B cell (primary cell): ENCODE results near the gene RETREG1. TPM values are rescaled to one million over a fixed set of nuclear protein-coding genes. Genes with fewer than 3 reads are reported as not detected.

Source experiments
- ATAC-seq: fragments of 200-7000 bp; cut with Tn5 transposase; one replicate; pipeline ENCODE4 v1.10.0; 2021; ENCODE audit warnings: low read depth, mild to moderate bottlenecking, moderate number of reproducible peaks, moderate library complexity
- CTCF ChIA-PET: fragments of 350-600 bp; sonication (Branson Sonifier 250); formaldehyde crosslinking; loops from one replicate; lab custom pipeline; 2021; ENCODE audit warnings: antibody characterized with exemption, inconsistent platforms; lab: Charles Lee
- POLR2A ChIA-PET: fragments of 350-600 bp; sonication (Branson Sonifier 250); formaldehyde crosslinking; loops from one replicate; lab custom pipeline; 2021; ENCODE audit warnings: antibody characterized with exemption; lab: Charles Lee
- DNase-seq: peaks from one replicate; pipeline ENCODE4 v3.0.0; 2013
- H2AFZ ChIP-seq: 2 replicates; pipeline ENCODE4 v1.6.1; 2012; ENCODE audit warnings: mild to moderate bottlenecking, low read depth, low read length; ENCODE audit not compliant: insufficient read depth, poor library complexity, severe bottlenecking
- H3K27ac ChIP-seq, 2 donors: 1 replicate in 1 of 2; 2 replicates in 1 of 2; pipeline ENCODE4 v1.5.1; 2012 to 2013; ENCODE audit warnings: low read length in 2 of 2, mild to moderate bottlenecking in 2 of 2, moderate library complexity in 1 of 2
- H3K27me3 ChIP-seq, 4 experiments: fragments of 200-600 bp in 1 of 4; sonication (generic) in 1 of 4; replicated peaks in 1 of 4; 1 replicate in 2 of 4; 2 replicates in 2 of 4; pipeline versions ENCODE4 v1.6.1 to v1.7.0; 2013 to 2016; ENCODE audit warnings: low read length in 3 of 4, mild to moderate bottlenecking in 2 of 4, mixed read lengths in 1 of 4, moderate library complexity in 1 of 4; ENCODE audit not compliant: insufficient read depth in 4 of 4, control insufficient read depth in 3 of 4; ENCODE audit errors: control extremely low read depth in 1 of 4
- H3K36me3 ChIP-seq, 2 experiments: replicated peaks in 1 of 2; 1 replicate in 1 of 2; 2 replicates in 1 of 2; pipeline versions ENCODE4 v1.6.1 to v1.7.1; 2013; ENCODE audit warnings: low read length in 1 of 2; ENCODE audit not compliant: insufficient read depth in 2 of 2, control insufficient read depth in 1 of 2; ENCODE audit errors: control extremely low read depth in 1 of 2, extremely low read depth in 1 of 2
- H3K4me1 ChIP-seq, 2 donors: fragments of 200-600 bp in 1 of 2; sonication (generic) in 1 of 2; 1 replicate in 1 of 2; 2 replicates in 1 of 2; pipeline versions ENCODE4 v1.5.1 to v1.6.1; 2013 to 2017; ENCODE audit warnings: low read length in 2 of 2; ENCODE audit not compliant: control insufficient read depth in 2 of 2, insufficient read depth in 2 of 2
- H3K4me2 ChIP-seq: replicated peaks from 2 replicates; pipeline ENCODE3; 2012; ENCODE audit warnings: mild to moderate bottlenecking, low read depth, low read length; ENCODE audit not compliant: poor library complexity, severe bottlenecking
- H3K4me3 ChIP-seq, 5 experiments: fragments of 200-600 bp in 1 of 5; sonication (generic) in 1 of 5; 1 replicate in 3 of 5; 2 replicates in 2 of 5; pipeline versions ENCODE4 v1.5.1 to v1.7.0; 2011 to 2016; ENCODE audit warnings: low read length in 4 of 5, mild to moderate bottlenecking in 4 of 5, low read depth in 2 of 5, control low read depth in 1 of 5, moderate library complexity in 1 of 5; ENCODE audit not compliant: insufficient read depth in 1 of 5; ENCODE audit errors: control extremely low read depth in 1 of 5, extremely low read depth in 1 of 5
- H3K79me2 ChIP-seq: fragments of 200-600 bp; sonication (generic); one replicate; pipeline ENCODE4 v1.6.0; 2016; ENCODE audit warnings: low read length; ENCODE audit not compliant: control insufficient read depth, insufficient read depth
- H3K9ac ChIP-seq: fragments of 200-600 bp; sonication (generic); 2 replicates; pipeline ENCODE4 v1.6.1; 2017; ENCODE audit warnings: mild to moderate bottlenecking, low read length, moderate library complexity
- H3K9me3 ChIP-seq, 3 donors: one replicate each; pipeline versions ENCODE4 v1.6.1 to v1.7.1; 2013; ENCODE audit warnings: low read length in 2 of 3; ENCODE audit not compliant: control insufficient read depth in 2 of 3, insufficient read depth in 1 of 3; ENCODE audit errors: control extremely low read depth in 1 of 3
- H4K20me1 ChIP-seq: 2 replicates; pipeline ENCODE4 v1.6.0; 2012; ENCODE audit warnings: mild to moderate bottlenecking, low read length; ENCODE audit not compliant: insufficient read depth, control insufficient read depth, poor library complexity, severe bottlenecking
- H3K27ac Mint-ChIP-seq: one replicate; pipeline ENCODE4 v1.8.0; 2021; ENCODE audit warnings: mixed read lengths
- H3K27me3 Mint-ChIP-seq: one replicate; pipeline ENCODE4 v1.8.0; 2021; ENCODE audit warnings: mixed read lengths
- H3K4me1 Mint-ChIP-seq: one replicate; pipeline ENCODE4 v1.8.0; 2021; ENCODE audit warnings: mixed read lengths
- H3K4me3 Mint-ChIP-seq: one replicate; pipeline ENCODE4 v1.8.0; 2021; ENCODE audit warnings: mixed read lengths
- H3K9me3 Mint-ChIP-seq: one replicate; pipeline ENCODE4 v1.8.0; 2022; ENCODE audit warnings: mixed read lengths; ENCODE audit not compliant: insufficient read depth
- CTCF ChIP-seq: fragments of 200-600 bp; IDR thresholded peaks from one replicate; pipeline ENCODE4 v1.8.0; 2022; ENCODE audit warnings: antibody characterized with exemption, mild to moderate bottlenecking
- EZH2 ChIP-seq: IDR thresholded peaks from 2 replicates; pipeline ENCODE4 v1.6.1; 2012; ENCODE audit warnings: borderline replicate concordance, low read depth, mild to moderate bottlenecking, moderate library complexity, low read length; ENCODE audit not compliant: insufficient read depth, poor library complexity, severe bottlenecking
- WGBS: methylation state at CpG from one replicate; pipeline ENCODE4 v1.1.5; 2013; ENCODE audit warnings: missing lambda C conversion rate; ENCODE audit not compliant: insufficient coverage; 5-methylcytosine and 5-hydroxymethylcytosine counted together
- intact Hi-C: fragments of 100-400 bp; cut with micrococcal nuclease; formaldehyde crosslinking; loops from one replicate; pipeline ENCODE4 v1.10.0; 2022
- polyA plus RNA-seq: library from polyadenylated mRNA; depleted of rRNA; stranded (reverse); fragments of >200 nt; gene quantifications from 2 replicates; pipeline ENCODE4 v1.2.3, GENCODE V29; 2012
- total RNA-seq, 2 donors: library from RNA; stranded (reverse); fragments of 120-200 nt in 1 of 2; gene quantifications; 1 replicate in 1 of 2; 2 replicates in 1 of 2; pipeline versions ENCODE4 v1.2.3 to v1.2.4, GENCODE V29; 2013 to 2022

RETREG1 gene
- total and polyA plus RNA-seq, 2 donors (not counting 1 experiment from before 2014, with no cell fraction given), result 5.1 to 12.9 TPM

GRCh38 chr5:16471387-16471786 is 145.4 kb downstream of the RETREG1 start:
- no peaks in the 10 kb centered on the region for H3K9me3 Mint-ChIP-seq
- WGBS, result no CpG with 5 or more reads among the region's 3 CpGs
- Histone ChIP-seq H3K79me2 (peaks cover 4% of the 10 kb centered on the region), H4K20me1 (no peaks in the 10 kb centered on the region), H3K9ac (no peak overlapping the region), H2AFZ (no peak overlapping the region), H3K4me2 (no peak overlapping the region), H3K27me3 (no peaks in the 10 kb centered on the region), H3K27ac (no peak overlapping the region), H3K36me3 (peaks cover 0 to 3% of the 10 kb centered on the region in 2 experiments), H3K4me1 (peaks cover 13 to 15% of the 10 kb centered on the region in 2 donors), H3K9me3 (no peaks in the 10 kb centered on the region), H3K4me3 (no peak overlapping the region)
- intact Hi-C loops, result no loop called here
- no peak overlapping the region for H3K4me3 Mint-ChIP-seq
- no peak overlapping the region for H3K27ac Mint-ChIP-seq
- H3K27me3 Mint-ChIP-seq, result no peaks in the 10 kb centered on the region
- CTCF ChIA-PET, result interaction anchor here (1.4 kb wide), 1 partner anchor 15 kb away, joined by 5 read pairs; no protein-coding TSS in a partner anchor
- H3K4me1 Mint-ChIP-seq, result peaks cover 26% of the 10 kb centered on the region
- POLR2A ChIA-PET, result no interaction called here
- ATAC-seq (no peak), DNase-seq (no peak)
- no peak for TF ChIP-seq CTCF
- no peak for TF ChIP-seq EZH2

- no peaks in the 10 kb centered on the region for H3K9me3 Mint-ChIP-seq
- Histone ChIP-seq H3K9ac (no peak overlapping the region), H3K4me2 (peak overlapping the region; percentile 95), H3K36me3 (peaks cover 6 to 11% of the 10 kb centered on the region in 2 experiments), H3K79me2 (peaks cover 42% of the 10 kb centered on the region), H3K4me3 (no peak overlapping the region), H3K4me1 (peaks cover 33 to 35% of the 10 kb centered on the region in 2 donors), H3K9me3 (no peaks in the 10 kb centered on the region), H4K20me1 (peaks cover 24% of the 10 kb centered on the region), H3K27ac (no peak overlapping the region), H3K27me3 (no peaks in the 10 kb centered on the region), H2AFZ (no peak overlapping the region)
- DNase-seq (no peak), ATAC-seq (no peak)
- peaks cover 61% of the 10 kb centered on the region for H3K4me1 Mint-ChIP-seq
- intact Hi-C loops, result loop anchor here (5.0 to 10.0 kb wide), 3 partner anchors 85 to 1803 kb away; partner anchors contain the start of gene OTULIN
- ChIA-PET POLR2A (no interaction called here), CTCF (interaction anchor here (0.8 to 2.2 kb wide), 2 partner anchors 9 to 11 kb away, joined by 3 to 8 read pairs; no protein-coding TSS in a partner anchor)
- H3K27me3 Mint-ChIP-seq, result no peaks in the 10 kb centered on the region
- peak overlapping the region; percentile 69 for H3K27ac Mint-ChIP-seq
- TF ChIP-seq EZH2 (no peak), CTCF (no peak)
- peak overlapping the region; percentile 96 for H3K4me3 Mint-ChIP-seq
- WGBS, result 50% methylated on average over 1 of the region's 3 CpGs
Observed at GRCh38 chr5:16467363-16468219, 149.2 kb downstream of the RETREG1 start.
